H1 (cell line): ENCODE measurements around the gene HHIP. TPM values are rescaled to one million over a fixed set of nuclear protein-coding genes. Genes with fewer than 3 reads are reported as not detected.

ENCODE experiments used
- GABPA ChIP-seq: IDR thresholded peaks from 2 replicates; pipeline ENCODE4 v1.6.1; 2011; ENCODE audit warnings: mild to moderate bottlenecking, low read length, moderate library complexity, borderline replicate concordance; ENCODE audit not compliant: insufficient read depth
- POLR2A ChIP-seq, 2 experiments: IDR thresholded peaks; 1 replicate in 1 of 2; 2 replicates in 1 of 2; pipeline ENCODE4 v1.6.1; 2011; ENCODE audit warnings: low read depth in 2 of 2, low read length in 2 of 2, mild to moderate bottlenecking in 2 of 2; ENCODE audit errors: control extremely low read depth in 1 of 2
- TBP ChIP-seq: IDR thresholded peaks from 2 replicates; pipeline ENCODE4 v1.6.1; 2011; ENCODE audit warnings: low read depth, low read length, improper control_type of control experiment
- TEAD4 ChIP-seq: IDR thresholded peaks from 2 replicates; pipeline ENCODE4 v1.6.1; 2012; ENCODE audit warnings: low read depth, low read length, inconsistent platforms, mixed read lengths
- polyA plus RNA-seq, 7 experiments: library from polyadenylated mRNA; depleted of rRNA in 3 of 7; stranded (reverse) in 5 of 7; unstranded in 2 of 7; fragments of >200 nt in 5 of 7; fragments of 200-250 nt in 2 of 7; gene quantifications; 1 replicate in 5 of 7; 2 replicates in 1 of 7; 4 replicates in 1 of 7; pipeline versions ENCODE4 v1.2.1 to v1.2.3, GENCODE V29; 2011 to 2013; ENCODE audit warnings: missing spikeins in 2 of 7, mixed read lengths in 2 of 7
- total RNA-seq: library from RNA; stranded (reverse); fragmentation: NEBNext Ultra II Directional; extraction: Animal tissue kit (Norgen Biotek cat#: 25700); gene quantifications from 2 replicates; pipeline ENCODE4 v1.2.1, GENCODE V29; 2021

Gene HHIP
- total and polyA plus RNA-seq, 2 of the 8 experiments (the other 6 are each of a cell fraction or from before 2014, with no cell fraction given), result 0.05 to 1.3 TPM

DNA sequence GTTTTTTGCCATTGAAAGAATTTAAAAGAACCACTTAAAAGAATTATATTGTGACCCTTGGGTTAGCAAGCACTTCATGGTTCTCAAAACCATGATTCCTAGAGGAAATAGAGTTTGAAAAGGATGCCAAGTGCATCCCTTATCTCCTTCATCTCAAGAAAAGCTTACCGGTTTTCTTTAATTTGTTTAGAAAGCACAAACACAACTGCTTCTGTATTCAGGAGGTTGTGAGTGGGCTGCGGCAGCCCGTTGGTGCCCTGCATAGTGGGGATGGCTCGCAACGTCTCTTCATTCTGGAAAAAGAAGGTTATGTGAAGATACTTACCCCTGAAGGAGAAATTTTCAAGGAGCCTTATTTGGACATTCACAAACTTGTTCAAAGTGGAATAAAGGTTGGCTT lies 13.5 kb downstream of the HHIP start (continued):
- TF ChIP-seq GABPA (no peak), POLR2A (IDR thresholded peaks at IDR 0.05; ENCODE audit: control extremely low read depth in 1 of 2, low read depth in 2 of 2, low read length in 2 of 2) (no peak), TEAD4 (no peak), TBP (no peak)
- TF ChIP-seq, all 59 proteins: peak for 0
